ENCODE data around the gene AGAP3. TPM values are rescaled to one million over a fixed set of nuclear protein-coding genes. Genes with fewer than 3 reads are reported as not detected.

Gene AGAP3
- total RNA-seq, 1 donor from 2014 or later: 152 TPM

DNA sequence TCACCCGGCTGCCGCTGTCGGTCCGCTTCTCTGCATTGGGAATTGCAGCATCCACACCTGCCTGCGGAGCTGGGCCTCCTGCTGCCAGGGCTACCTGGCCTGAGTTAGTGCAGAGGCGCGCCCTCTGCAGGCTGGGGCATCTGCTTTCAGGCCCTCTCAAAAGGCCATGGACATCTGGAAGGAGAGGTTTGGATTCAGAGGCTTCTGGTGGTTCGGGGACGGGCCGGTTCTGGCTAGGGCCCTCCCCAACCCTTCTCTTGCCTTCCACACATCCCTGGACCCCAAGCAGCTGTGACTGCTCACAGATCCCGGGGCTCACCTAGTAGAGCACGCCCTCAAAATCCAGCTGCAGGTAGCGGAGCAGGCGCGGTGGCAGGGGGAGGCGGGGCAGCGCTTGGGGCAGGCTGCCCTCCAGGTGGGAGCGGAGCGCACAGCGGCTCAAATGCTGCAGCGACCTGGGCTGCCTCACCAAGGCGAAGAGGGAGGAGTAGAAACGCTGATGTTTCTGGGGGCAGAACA, 89.6 kb downstream of the AGAP3 start:
- intact Hi-C loops (cut with DNase I): no loop called here
- H3K4me1 ChIP-seq: no peaks in the 10 kb centered on the region
- TF ChIP-seq, protein P1, sequence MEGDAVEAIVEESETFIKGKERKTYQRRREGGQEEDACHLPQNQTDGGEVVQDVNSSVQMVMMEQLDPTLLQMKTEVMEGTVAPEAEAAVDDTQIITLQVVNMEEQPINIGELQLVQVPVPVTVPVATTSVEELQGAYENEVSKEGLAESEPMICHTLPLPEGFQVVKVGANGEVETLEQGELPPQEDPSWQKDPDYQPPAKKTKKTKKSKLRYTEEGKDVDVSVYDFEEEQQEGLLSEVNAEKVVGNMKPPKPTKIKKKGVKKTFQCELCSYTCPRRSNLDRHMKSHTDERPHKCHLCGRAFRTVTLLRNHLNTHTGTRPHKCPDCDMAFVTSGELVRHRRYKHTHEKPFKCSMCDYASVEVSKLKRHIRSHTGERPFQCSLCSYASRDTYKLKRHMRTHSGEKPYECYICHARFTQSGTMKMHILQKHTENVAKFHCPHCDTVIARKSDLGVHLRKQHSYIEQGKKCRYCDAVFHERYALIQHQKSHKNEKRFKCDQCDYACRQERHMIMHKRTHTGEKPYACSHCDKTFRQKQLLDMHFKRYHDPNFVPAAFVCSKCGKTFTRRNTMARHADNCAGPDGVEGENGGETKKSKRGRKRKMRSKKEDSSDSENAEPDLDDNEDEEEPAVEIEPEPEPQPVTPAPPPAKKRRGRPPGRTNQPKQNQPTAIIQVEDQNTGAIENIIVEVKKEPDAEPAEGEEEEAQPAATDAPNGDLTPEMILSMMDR (IDR thresholded peaks at IDR 0.05): no peak
- DNase-seq (no peak), ATAC-seq (no peak)
- peaks cover 31% of the 10 kb centered on the region for H3K27me3 ChIP-seq
- no peaks in the 10 kb centered on the region for H3K9me3 ChIP-seq
- H3K36me3 ChIP-seq: no peaks in the 10 kb centered on the region
- H3K27ac ChIP-seq: no peak overlapping the region
- no peak overlapping the region for H3K4me3 ChIP-seq

DNA sequence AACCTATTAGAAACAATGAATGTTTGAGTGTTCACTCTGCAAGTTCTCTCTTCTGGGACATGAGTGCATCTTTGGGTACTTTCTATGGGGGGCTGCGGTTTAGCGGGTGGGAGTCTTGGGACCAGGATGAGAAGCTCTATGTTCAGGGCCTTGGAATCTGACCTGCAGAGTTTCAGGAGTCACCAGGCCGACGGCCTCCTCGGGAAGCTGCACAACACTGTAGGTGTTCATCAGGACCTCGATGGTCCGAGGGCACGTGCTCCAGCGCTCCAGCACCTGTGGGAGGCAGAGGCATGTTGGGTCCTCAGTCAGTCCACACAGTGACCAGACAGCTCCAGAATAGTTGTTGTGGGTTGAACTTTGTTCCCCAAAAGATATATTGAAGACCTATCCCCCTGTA, 90.1 kb downstream of the AGAP3 start:
- Histone ChIP-seq H3K27ac (no peak overlapping the region), H3K36me3 (no peaks in the 10 kb centered on the region), H3K27me3 (peaks cover 31% of the 10 kb centered on the region), H3K9me3 (no peaks in the 10 kb centered on the region), H3K4me3 (no peak overlapping the region), H3K4me1 (no peaks in the 10 kb centered on the region)
- TF ChIP-seq, protein P1 (IDR thresholded peaks at IDR 0.05): no peak
- DNase-seq: no peak
- intact Hi-C loops (cut with DNase I): no loop called here
- ATAC-seq: no peak

DNA sequence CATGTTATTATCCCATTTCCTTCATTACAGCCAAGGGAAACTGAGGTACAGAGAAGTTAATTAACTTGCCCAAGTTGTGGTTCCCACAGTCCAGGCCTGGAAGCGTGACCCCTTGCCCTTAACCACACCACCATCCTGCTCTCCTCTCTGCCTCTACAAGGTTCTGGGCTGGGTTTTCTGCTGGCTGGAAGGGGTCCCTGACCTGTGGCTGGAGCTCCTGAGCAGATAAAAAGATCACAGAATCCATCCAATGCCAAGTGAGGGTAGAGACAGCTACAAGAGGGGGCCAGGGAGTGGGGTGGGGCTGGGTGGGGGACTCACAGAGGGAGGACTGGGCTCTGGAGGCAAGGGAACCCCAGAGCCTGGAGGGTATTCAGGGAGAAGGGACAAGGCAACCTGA, 91.0 kb downstream of the AGAP3 start:
- Histone ChIP-seq H3K36me3 (no peaks in the 10 kb centered on the region), H3K27me3 (peaks cover 26% of the 10 kb centered on the region), H3K9me3 (no peaks in the 10 kb centered on the region), H3K4me1 (no peaks in the 10 kb centered on the region), H3K27ac (no peak overlapping the region), H3K4me3 (no peak overlapping the region)
- no peak for ATAC-seq
- DNase-seq: no peak
- TF ChIP-seq, protein P1 (IDR thresholded peaks at IDR 0.05): no peak
- intact Hi-C loops (cut with DNase I): no loop called here

DNA sequence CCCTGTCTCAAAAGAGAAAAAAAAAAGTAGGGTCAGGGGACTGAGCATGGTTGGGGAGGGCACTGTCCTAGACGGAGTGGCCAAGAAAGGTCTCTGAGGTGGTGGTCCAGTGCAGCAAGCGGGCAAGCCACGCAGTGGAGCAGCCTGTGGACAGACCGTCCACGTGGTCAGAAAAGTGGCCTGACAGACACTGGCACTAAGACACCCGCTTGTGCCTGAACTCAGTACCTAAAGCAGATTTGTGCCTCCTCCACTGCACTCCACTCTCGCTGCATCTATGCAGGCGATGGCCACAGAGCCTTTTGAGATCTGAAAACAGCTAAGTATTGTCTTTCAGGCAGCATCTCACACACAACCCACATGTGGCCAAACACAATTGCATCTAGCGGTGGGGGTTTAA, 92.0 kb downstream of the AGAP3 start:
- Histone ChIP-seq H3K36me3 (no peaks in the 10 kb centered on the region), H3K27ac (no peak overlapping the region), H3K4me1 (no peaks in the 10 kb centered on the region), H3K4me3 (no peak overlapping the region), H3K27me3 (peaks cover 20% of the 10 kb centered on the region), H3K9me3 (no peaks in the 10 kb centered on the region)
- ATAC-seq (no peak), DNase-seq (peak; percentile 32)
- intact Hi-C loops (cut with DNase I): no loop called here
- TF ChIP-seq, protein P1 (IDR thresholded peaks at IDR 0.05): no peak

DNA sequence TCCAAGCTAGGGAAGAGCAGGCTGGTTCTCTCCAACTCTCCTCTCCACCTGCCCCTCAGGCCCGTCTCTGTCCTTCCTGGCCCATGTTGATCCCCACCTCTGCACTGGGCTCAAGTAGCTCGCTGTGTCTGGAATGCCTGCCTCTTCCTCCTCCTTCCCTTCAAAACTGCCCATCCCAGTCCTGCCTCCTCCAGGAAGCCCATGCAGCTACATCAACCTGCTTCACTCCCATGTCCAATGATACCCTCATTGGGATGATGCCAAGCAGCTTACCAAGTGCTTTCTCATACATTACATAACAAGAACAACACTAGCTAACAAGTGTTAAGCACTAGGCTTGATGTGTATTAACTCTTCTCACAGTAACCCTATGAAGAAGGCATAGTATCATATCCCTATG, 92.6 kb downstream of the AGAP3 start:
- peaks cover 20% of the 10 kb centered on the region for H3K27me3 ChIP-seq
- H3K4me3 ChIP-seq: no peak overlapping the region
- H3K9me3 ChIP-seq: no peaks in the 10 kb centered on the region
- no peak for DNase-seq
- TF ChIP-seq, protein P1 (IDR thresholded peaks at IDR 0.05): no peak
- H3K27ac ChIP-seq: no peak overlapping the region
- intact Hi-C loops (cut with DNase I): no loop called here
- no peaks in the 10 kb centered on the region for H3K4me1 ChIP-seq
- H3K36me3 ChIP-seq: no peaks in the 10 kb centered on the region
- no peak for ATAC-seq

DNA sequence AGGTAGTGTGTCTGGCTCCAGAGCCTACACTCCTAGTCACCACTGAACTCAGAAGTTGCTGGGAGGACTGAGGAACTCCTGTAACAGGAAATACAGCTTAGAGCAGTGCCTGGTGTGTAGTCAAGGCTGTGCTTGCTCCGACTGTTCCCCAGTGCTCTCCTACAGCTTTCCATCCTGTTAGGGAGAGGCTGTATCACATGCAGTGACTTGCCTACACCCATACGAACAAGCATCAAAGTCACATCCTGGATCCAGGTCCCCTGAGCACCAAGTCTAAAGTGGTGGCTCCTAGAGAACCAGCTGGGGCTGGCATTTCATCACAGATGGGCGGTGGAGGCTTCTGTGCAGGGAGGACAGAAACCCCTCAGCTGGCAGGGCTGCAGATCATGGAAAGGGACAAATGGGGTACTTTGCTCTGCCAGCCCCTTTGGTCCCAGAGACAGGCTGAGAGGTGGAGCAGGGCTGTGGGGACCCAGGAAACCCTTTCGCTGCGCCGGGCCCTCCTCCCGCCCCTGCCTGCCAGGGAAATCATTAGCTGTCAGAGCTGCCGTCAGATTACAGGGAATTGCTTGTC, 93.1 kb downstream of the AGAP3 start:
- TF ChIP-seq, protein P1 (IDR thresholded peaks at IDR 0.05): no peak
- Histone ChIP-seq H3K27me3 (peaks cover 20% of the 10 kb centered on the region), H3K4me1 (no peaks in the 10 kb centered on the region), H3K36me3 (no peaks in the 10 kb centered on the region), H3K9me3 (no peaks in the 10 kb centered on the region), H3K4me3 (no peak overlapping the region), H3K27ac (no peak overlapping the region)
- ATAC-seq: no peak
- no peak for DNase-seq
- intact Hi-C loops (cut with DNase I): no loop called here
